Fibroblast of the aortic adventitia (primary cell): Measurements from ENCODE around the gene KDSR. TPM values are rescaled to one million over a fixed set of nuclear protein-coding genes. Genes with fewer than 3 reads are reported as not detected.
A peak's percentile ranks its signal among the peaks of the same experiment; 100 is the strongest.
"Not testable (repeated sequence)": the region's sequence is repeated elsewhere in the genome, so short reads cannot be mapped to it uniquely, and the experiment has no call there.

Experiments
- DNase-seq: peaks from one replicate; pipeline ENCODE4 v3.0.0-alpha.2; 2010; ENCODE audit warnings: low read depth
- H3K4me3 ChIP-seq: 2 replicates; pipeline ENCODE4 v1.5.1; 2011; ENCODE audit warnings: low read depth, mild to moderate bottlenecking, control low read depth, low read length, moderate library complexity
- CTCF ChIP-seq: IDR thresholded peaks from 2 replicates; pipeline ENCODE4 v1.5.1; 2011; ENCODE audit warnings: mild to moderate bottlenecking, low read length, control low read depth, inconsistent platforms; ENCODE audit not compliant: insufficient read depth
- total RNA-seq: library from RNA; depleted of rRNA; stranded (reverse); fragments of >200 nt; gene quantifications from 2 replicates; pipeline ENCODE4 v1.2.3, GENCODE V29; 2012; ENCODE audit warnings: low replicate concordance

KDSR gene
- total RNA-seq, 1 donor: 55.0 TPM

GRCh38 chr18:63373161-63373560, 6.2 kb upstream of the KDSR start:
- H3K4me3 ChIP-seq: no peak overlapping the region
- no peak for DNase-seq
- no peak for TF ChIP-seq CTCF

- H3K4me3 ChIP-seq: no peak overlapping the region
- no peak for TF ChIP-seq CTCF
- DNase-seq: peak; percentile 48
Observed at GRCh38 chr18:63368611-63369010, 1.6 kb upstream of the KDSR start.

- TF ChIP-seq CTCF: no peak
- peak overlapping the region; percentile 92 for H3K4me3 ChIP-seq
- peak; percentile 51 for DNase-seq
Observed at GRCh38 chr18:63366213-63367052, 573 bp downstream of the KDSR start.

GRCh38 chr18:63365876-63366212, 1.2 kb downstream of the KDSR start:
- peak overlapping the region; percentile 92 for H3K4me3 ChIP-seq
- no peak for TF ChIP-seq CTCF
- DNase-seq: peak; percentile 23

GRCh38 chr18:63363951-63364350, 3.1 kb downstream of the KDSR start:
- TF ChIP-seq CTCF: no peak
- H3K4me3 ChIP-seq: no peak overlapping the region
- no peak for DNase-seq

GRCh38 chr18:63363420-63363819, 3.6 kb downstream of the KDSR start:
- not testable (repeated sequence) for H3K4me3 ChIP-seq, DNase-seq

GRCh38 chr18:63356272-63356896, 10.6 kb downstream of the KDSR start:
- no peak overlapping the region for H3K4me3 ChIP-seq
- TF ChIP-seq CTCF: no peak
- DNase-seq: no peak
